Mammary epithelial cell (primary cell): ENCODE measurements around the gene KCNH5.
"Not testable (repeated sequence)": the region's sequence is repeated elsewhere in the genome, so short reads cannot be mapped to it uniquely, and the experiment has no call there.

Experiments used
- EZH2 ChIP-seq: IDR thresholded peaks from 2 replicates; pipeline ENCODE4 v1.6.1; 2012; ENCODE audit warnings: low read length, inconsistent platforms, borderline replicate concordance
- TF ChIP-seq, protein P1 (sequence below), 2 donors: IDR thresholded peaks in 1 of 2; conservative IDR thresholded peaks in 1 of 2; 2 replicates each; pipeline ENCODE4 v1.5.1; 2011 to 2012; ENCODE audit warnings: inconsistent platforms in 2 of 2, low read length in 2 of 2, mild to moderate bottlenecking in 2 of 2, control low read depth in 1 of 2, low read depth in 1 of 2; ENCODE audit not compliant: insufficient read depth in 1 of 2; ENCODE audit errors: extremely low read depth in 1 of 2

DNA sequence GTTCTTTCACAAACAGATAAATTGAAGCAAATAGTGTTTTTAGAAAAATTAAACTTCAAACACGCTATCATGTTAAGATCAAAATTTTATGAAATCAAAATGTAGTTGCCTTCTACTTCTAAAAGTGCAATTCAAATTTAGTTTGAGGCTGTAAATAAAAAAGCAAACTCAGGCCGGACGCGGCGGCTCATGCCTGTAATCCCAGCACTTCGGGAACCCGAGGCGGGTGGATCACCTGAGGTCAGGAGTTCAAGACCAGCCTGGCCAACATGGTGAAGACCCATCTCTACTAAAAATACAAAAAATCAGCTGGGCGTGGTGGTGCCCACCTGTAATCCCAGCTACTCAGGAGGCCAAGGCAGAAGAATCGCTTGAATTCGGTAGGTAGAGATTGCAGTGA, 298.4 kb downstream of the KCNH5 start:
- TF ChIP-seq, protein P1, sequence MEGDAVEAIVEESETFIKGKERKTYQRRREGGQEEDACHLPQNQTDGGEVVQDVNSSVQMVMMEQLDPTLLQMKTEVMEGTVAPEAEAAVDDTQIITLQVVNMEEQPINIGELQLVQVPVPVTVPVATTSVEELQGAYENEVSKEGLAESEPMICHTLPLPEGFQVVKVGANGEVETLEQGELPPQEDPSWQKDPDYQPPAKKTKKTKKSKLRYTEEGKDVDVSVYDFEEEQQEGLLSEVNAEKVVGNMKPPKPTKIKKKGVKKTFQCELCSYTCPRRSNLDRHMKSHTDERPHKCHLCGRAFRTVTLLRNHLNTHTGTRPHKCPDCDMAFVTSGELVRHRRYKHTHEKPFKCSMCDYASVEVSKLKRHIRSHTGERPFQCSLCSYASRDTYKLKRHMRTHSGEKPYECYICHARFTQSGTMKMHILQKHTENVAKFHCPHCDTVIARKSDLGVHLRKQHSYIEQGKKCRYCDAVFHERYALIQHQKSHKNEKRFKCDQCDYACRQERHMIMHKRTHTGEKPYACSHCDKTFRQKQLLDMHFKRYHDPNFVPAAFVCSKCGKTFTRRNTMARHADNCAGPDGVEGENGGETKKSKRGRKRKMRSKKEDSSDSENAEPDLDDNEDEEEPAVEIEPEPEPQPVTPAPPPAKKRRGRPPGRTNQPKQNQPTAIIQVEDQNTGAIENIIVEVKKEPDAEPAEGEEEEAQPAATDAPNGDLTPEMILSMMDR (conservative IDR thresholded peaks at IDR 0.05 in 1 of 2, IDR thresholded peaks at IDR 0.05 in 1 of 2; ENCODE audit: extremely low read depth in 1 of 2, insufficient read depth in 1 of 2, low read depth in 1 of 2, low read length in 2 of 2), result not testable (repeated sequence)
- not testable (repeated sequence) for TF ChIP-seq EZH2
